Measurements from ENCODE around the gene SLC39A13. TPM values are rescaled to one million over a fixed set of nuclear protein-coding genes. Genes with fewer than 3 reads are reported as not detected.

Gene SLC39A13
- 58.9 and 70.6 TPM in 2 replicates for total RNA-seq

GRCh38 chr11:47407746-47408590 is at the start of gene SLC39A13:
SLC39A13 (plus strand) TSS chr11:47408590; CDS start chr11:47410095, 1,505 bp downstream.

GRCh38 chr11:47378010-47378835 is 30.2 kb upstream of the SLC39A13 start, which contains the start of gene SPI1:
SPI1 (minus strand) TSS chr11:47378547; CDS start chr11:47378353, 194 bp downstream.

GRCh38 chr11:47426062-47426956 is 17.9 kb downstream of the SLC39A13 start, which contains the start of gene PSMC3:
PSMC3 (minus strand) TSS chr11:47426439; CDS start chr11:47426279, 160 bp downstream.

GRCh38 chr11:47448566-47449427 is 40.4 kb downstream of the SLC39A13 start, which contains the start of gene RAPSN:
RAPSN (minus strand) TSS chr11:47449136; CDS start chr11:47448964, 172 bp downstream.

Other genes with a start within 250 kb of the SLC39A13 start
- 134 and 175 TPM in 2 replicates for gene ARFGAP2, start 231.7 kb upstream of the SLC39A13 start, total RNA-seq
- 29.7 and 30.7 TPM in 2 replicates for gene PACSIN3, start 222.2 kb upstream of the SLC39A13 start, total RNA-seq
- gene DDB2, start 193.6 kb upstream of the SLC39A13 start, total RNA-seq = 37.1 and 38.3 TPM in 2 replicates
- 24.1 and 24.5 TPM in 2 replicates for gene ACP2, start 159.8 kb upstream of the SLC39A13 start, total RNA-seq
- gene NR1H3, start 150.6 kb upstream of the SLC39A13 start, total RNA-seq = 13.4 and 13.7 TPM in 2 replicates
- 17.5 and 22.0 TPM in 2 replicates for gene MADD, start 138.5 kb upstream of the SLC39A13 start, total RNA-seq
- gene MYBPC3, start 55.9 kb upstream of the SLC39A13 start, total RNA-seq = not detected in 2 replicates
- not detected in 2 replicates for gene SPI1, start 30.0 kb upstream of the SLC39A13 start, total RNA-seq
- 149 and 340 TPM in 2 replicates for gene PSMC3, start 17.8 kb downstream of the SLC39A13 start, total RNA-seq
- gene RAPSN, start 40.5 kb downstream of the SLC39A13 start, total RNA-seq = not detected in 2 replicates
- 114 and 128 TPM in 2 replicates for gene CELF1, start 144.5 kb downstream of the SLC39A13 start, total RNA-seq
- 93.0 and 109 TPM in 2 replicates for gene PTPMT1, start 157.0 kb downstream of the SLC39A13 start, total RNA-seq
- gene KBTBD4, start 170.4 kb downstream of the SLC39A13 start, total RNA-seq = 22.0 and 35.4 TPM in 2 replicates
- 86.0 and 97.2 TPM in 2 replicates for gene NDUFS3, start 170.5 kb downstream of the SLC39A13 start, total RNA-seq
- gene FAM180B, start 178.1 kb downstream of the SLC39A13 start, total RNA-seq = 0.12 TPM in 1 of 2 replicates, not detected in the other
- gene C1QTNF4, start 185.8 kb downstream of the SLC39A13 start, total RNA-seq = 0.11 and 0.25 TPM in 2 replicates
- 101 and 136 TPM in 2 replicates for gene MTCH2, start 234.0 kb downstream of the SLC39A13 start, total RNA-seq

Measured in uterine smooth muscle cell (primary cell).